ENCODE data around the gene CCKAR.

The CCKAR gene

DNA sequence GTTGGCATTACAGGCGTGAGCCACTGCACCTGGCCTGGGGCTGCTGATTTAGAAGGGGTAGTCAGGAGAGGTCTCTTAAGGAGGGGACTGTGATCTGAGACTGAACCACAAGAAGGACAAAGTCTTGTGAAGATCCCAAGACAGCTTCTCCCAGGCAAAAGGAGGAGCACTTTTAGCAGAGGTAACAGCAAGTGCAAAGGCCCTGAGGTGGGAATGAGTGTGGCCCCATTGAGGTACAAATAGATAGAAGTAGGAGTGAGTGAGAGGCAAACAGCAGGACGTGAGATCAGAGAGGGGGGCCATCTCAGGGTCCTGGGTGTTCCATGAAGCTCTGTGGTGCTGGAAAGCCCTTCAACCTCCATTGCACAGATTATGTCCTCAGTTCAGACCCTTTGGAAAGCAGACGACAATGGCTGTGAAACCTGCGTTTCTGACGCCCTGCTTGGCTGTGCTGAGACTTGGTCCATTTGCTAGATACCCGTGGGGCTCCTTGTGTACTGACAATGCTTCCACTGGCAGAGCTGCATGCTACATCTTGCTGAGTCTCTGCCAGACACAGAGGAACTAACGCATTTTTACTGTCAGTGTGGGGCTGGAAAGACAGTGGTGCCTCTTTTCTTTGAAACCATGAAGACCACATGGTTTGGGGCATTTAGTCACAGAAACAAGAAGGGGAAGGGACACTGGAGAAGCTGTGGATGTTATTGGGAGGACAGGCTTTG is 1.3 kb upstream of the CCKAR start:
- H3K4me3 ChIP-seq (ENCODE audit: low read depth, low read length): no peak overlapping the region
- TF ChIP-seq, protein P1, sequence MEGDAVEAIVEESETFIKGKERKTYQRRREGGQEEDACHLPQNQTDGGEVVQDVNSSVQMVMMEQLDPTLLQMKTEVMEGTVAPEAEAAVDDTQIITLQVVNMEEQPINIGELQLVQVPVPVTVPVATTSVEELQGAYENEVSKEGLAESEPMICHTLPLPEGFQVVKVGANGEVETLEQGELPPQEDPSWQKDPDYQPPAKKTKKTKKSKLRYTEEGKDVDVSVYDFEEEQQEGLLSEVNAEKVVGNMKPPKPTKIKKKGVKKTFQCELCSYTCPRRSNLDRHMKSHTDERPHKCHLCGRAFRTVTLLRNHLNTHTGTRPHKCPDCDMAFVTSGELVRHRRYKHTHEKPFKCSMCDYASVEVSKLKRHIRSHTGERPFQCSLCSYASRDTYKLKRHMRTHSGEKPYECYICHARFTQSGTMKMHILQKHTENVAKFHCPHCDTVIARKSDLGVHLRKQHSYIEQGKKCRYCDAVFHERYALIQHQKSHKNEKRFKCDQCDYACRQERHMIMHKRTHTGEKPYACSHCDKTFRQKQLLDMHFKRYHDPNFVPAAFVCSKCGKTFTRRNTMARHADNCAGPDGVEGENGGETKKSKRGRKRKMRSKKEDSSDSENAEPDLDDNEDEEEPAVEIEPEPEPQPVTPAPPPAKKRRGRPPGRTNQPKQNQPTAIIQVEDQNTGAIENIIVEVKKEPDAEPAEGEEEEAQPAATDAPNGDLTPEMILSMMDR (IDR thresholded peaks at IDR 0.05; ENCODE audit: borderline replicate concordance, insufficient read depth, low read depth, low read length): no peak

DNA sequence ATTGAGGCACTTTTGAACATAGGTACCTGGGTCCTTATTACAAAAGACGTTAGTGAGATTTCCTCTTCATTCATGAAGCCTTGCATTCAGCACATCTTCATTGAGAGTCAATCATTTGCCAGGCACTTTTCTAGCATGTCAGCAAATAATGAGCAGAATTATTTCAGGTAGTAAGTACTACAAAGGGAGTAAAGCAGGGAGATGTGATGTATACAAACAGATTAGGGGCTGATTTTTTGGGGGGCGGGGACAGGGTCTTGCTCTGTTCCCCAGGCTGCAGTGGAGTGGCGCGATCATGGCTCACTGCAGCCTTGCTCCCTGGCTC is 638 bp upstream of the CCKAR start:
- TF ChIP-seq, protein P1 (IDR thresholded peaks at IDR 0.05; ENCODE audit: borderline replicate concordance, insufficient read depth, low read depth, low read length): no peak

DNA sequence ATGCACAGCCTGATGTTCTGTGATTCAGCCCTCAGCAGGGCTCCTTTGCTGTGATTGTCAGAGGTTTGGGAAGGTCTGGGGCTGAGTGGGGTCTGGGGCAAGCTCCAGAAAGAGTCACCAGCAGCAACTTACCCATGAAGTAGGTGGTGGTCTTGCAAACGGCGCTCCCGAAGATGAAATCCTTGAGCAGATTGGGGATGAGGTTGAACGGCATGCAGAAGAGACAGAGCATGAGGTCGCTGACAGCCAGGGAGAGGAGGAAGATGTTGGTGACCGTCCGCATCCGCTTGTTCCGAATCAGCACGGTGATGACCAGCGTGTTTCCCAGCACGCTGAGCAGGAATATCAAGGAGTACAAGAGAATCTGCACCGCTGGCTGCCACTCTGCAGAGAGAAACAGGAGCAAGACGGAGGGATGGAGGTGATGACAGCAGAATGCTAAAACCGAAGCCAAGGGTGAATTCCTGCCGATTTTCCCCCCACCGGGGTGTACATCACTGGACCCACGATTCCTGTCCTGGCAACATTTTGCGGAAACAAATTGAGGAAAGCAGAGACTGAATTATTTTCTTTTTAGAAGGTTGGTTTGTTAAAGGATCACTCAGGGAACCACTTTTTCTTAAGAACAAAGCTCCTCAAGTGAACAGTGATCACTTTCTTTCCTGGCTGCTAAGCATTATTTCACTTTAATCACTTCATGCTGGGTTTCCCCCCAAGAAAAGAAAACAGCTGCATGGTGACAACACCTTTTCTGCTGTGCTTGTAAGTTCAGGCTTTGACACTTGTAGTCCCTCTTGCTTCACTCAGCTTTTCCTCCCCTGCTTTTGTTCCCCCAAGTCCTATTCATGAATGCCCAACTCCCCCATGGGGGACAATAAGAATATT is 941 bp downstream of the CCKAR start:
- H3K4me3 ChIP-seq (ENCODE audit: low read depth, low read length): no peak overlapping the region
- TF ChIP-seq, protein P1 (IDR thresholded peaks at IDR 0.05; ENCODE audit: borderline replicate concordance, insufficient read depth, low read depth, low read length): no peak

More for the DNA sequence above, 638 bp upstream of the CCKAR start:
- no peak overlapping the region for H3K4me3 ChIP-seq (ENCODE audit: low read depth, low read length)

DNA sequence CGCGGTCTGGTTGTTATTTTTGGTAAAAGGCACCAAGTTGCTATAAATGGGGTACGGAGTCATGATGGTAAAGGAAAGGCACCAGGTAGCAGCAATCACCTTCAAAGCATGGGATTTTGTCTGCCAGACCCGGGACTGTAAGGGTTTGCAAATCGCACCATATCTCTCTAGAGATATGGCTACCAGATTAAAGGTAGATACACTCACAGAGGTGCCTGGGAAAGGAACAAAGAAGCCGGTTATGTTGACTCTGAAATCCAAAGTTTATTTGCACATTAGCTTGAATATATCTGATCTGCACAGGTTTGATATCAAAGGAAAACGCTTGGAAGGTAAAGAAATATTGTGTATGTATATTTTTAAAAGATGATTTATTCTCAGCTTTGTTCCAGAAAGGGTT is 4.6 kb downstream of the CCKAR start:
- TF ChIP-seq, protein P1 (IDR thresholded peaks at IDR 0.05; ENCODE audit: borderline replicate concordance, insufficient read depth, low read depth, low read length): no peak
- H3K4me3 ChIP-seq (ENCODE audit: low read depth, low read length): no peak overlapping the region

DNA sequence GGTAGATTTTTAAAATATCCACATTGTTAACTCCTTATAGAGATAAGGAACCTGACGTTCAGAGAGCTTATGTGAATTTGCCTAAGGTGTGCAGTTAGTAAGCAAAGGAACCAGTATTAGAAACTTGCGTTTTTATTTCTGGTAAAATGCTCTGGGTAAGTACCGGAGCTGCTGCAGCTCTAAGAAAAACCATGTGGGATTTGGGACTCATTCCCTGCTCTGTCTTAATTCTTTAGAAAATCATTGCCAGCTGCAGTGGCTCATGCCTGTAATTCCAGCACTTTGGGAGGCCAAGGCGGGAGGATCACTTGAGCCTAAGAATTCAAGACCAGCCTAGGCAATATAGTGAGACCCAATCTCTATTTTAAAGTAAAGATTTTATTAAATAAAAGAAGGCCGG is 5.8 kb downstream of the CCKAR start:
- no peak overlapping the region for H3K4me3 ChIP-seq (ENCODE audit: low read depth, low read length)
- TF ChIP-seq, protein P1 (IDR thresholded peaks at IDR 0.05; ENCODE audit: borderline replicate concordance, insufficient read depth, low read depth, low read length): no peak

DNA sequence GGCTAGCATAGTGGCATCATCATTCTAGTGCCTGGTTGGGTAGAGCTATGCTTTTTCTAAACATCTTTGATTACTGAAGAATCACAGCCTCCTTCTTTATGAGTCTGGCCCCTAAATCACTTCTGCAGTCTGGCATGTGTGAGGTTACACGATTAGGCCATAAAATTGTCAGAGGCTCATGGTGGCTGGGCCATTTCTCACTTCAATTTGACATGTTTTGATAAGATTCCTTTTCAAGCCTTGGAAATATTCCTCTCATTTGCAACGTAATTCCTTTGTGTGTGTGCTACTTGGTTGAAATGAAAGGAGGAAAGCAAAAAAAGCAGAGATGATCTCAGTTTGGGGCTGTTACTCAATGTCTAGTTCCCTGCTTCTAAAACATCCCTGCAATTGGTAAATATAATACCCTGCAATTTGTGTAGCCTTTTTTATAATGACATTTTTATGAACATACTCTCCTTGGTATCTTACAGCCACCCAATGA is 6.2 kb downstream of the CCKAR start:
- TF ChIP-seq, protein P1 (IDR thresholded peaks at IDR 0.05; ENCODE audit: borderline replicate concordance, insufficient read depth, low read depth, low read length): no peak
- H3K4me3 ChIP-seq (ENCODE audit: low read depth, low read length): no peak overlapping the region
